Ovary (tissue), 3 donors: ENCODE data around the gene SCIN.

Source experiments
- CTCF ChIP-seq, 3 donors: fragments of 450-650 bp in 2 of 3; fragments of 200-600 bp in 1 of 3; IDR thresholded peaks; one replicate each; pipeline versions ENCODE4 v1.5.1 to v1.8.0; 2016 to 2022; ENCODE audit warnings: antibody characterized with exemption in 3 of 3, mild to moderate bottlenecking in 1 of 3
- EP300 ChIP-seq: sonication (generic); formaldehyde crosslinking; IDR thresholded peaks from one replicate; pipeline ENCODE4 v1.6.1; 2017; ENCODE audit warnings: antibody characterized with exemption
- POLR2A ChIP-seq: fragments of 450-650 bp; IDR thresholded peaks from one replicate; pipeline ENCODE4 v1.6.1; 2017; ENCODE audit warnings: antibody characterized with exemption, mild to moderate bottlenecking, moderate library complexity
- donor health status: DM: no; HTN: no; CAD: no.

DNA sequence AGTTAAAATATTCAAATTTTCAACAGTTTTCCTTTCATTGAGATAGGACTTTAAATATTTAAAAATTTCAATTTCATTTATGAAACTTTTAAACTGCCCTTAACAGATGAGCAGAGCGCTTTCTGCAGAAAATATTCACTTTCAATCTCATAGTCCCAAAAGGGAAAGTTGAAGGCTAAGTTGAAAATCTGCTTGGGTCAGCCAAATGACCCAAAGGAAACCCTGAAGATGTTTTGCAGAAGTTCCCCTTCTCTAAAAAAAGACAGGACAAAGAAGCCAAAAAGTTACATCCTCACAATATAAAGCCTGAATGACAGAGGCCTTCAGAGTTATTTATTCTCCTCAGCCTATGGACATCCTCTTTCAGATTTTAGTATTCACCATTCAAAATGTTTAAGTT, 17.6 kb upstream of the SCIN start:
- TF ChIP-seq POLR2A = no peak
- TF ChIP-seq CTCF (IDR thresholded peaks at IDR 0.05) = no peak
- TF ChIP-seq EP300 = no peak
